CD14-positive monocyte (primary cell): ENCODE measurements around the gene ST3GAL4. TPM values are rescaled to one million over a fixed set of nuclear protein-coding genes. Genes with fewer than 3 reads are reported as not detected.

ENCODE experiments used
- DNase-seq, 3 donors: peaks; one replicate each; pipeline ENCODE4 v3.0.0-alpha.2; 2011 to 2022
- H2AFZ ChIP-seq: 2 replicates; pipeline ENCODE4 v1.6.0; 2012; ENCODE audit warnings: mild to moderate bottlenecking, low read depth, low read length, inconsistent platforms; ENCODE audit not compliant: insufficient read depth, poor library complexity, severe bottlenecking
- H3K27ac ChIP-seq, 2 donors: 1 replicate in 1 of 2; 2 replicates in 1 of 2; pipeline ENCODE4 v1.5.1; 2012 to 2013; ENCODE audit warnings: low read length in 2 of 2, control low read depth in 1 of 2, inconsistent platforms in 1 of 2, low read depth in 1 of 2, mild to moderate bottlenecking in 1 of 2
- H3K27me3 ChIP-seq, 2 donors: one replicate each; pipeline versions ENCODE4 v1.6.0 to v1.6.1; 2011 to 2013; ENCODE audit warnings: low read length in 2 of 2; ENCODE audit not compliant: control insufficient read depth in 2 of 2, insufficient read depth in 2 of 2
- H3K36me3 ChIP-seq, 2 donors: replicated peaks in 1 of 2; 1 replicate in 1 of 2; 2 replicates in 1 of 2; pipeline versions ENCODE4 v1.5.1 to v1.6.1; 2012 to 2013; ENCODE audit warnings: low read length in 2 of 2, control low read depth in 1 of 2, inconsistent platforms in 1 of 2, mild to moderate bottlenecking in 1 of 2; ENCODE audit not compliant: insufficient read depth in 2 of 2, control insufficient read depth in 1 of 2
- H3K4me1 ChIP-seq, 2 donors: 1 replicate in 1 of 2; 2 replicates in 1 of 2; pipeline versions ENCODE4 v1.5.1 to v1.6.1; 2012 to 2013; ENCODE audit warnings: low read length in 2 of 2, control low read depth in 1 of 2, inconsistent platforms in 1 of 2, mild to moderate bottlenecking in 1 of 2, moderate library complexity in 1 of 2; ENCODE audit not compliant: insufficient read depth in 2 of 2, control insufficient read depth in 1 of 2
- H3K4me2 ChIP-seq: replicated peaks from 2 replicates; pipeline ENCODE3; 2012; ENCODE audit warnings: low read length, moderate library complexity, mild to moderate bottlenecking; ENCODE audit not compliant: poor library complexity, severe bottlenecking; ENCODE audit errors: extremely low read depth
- H3K4me3 ChIP-seq, 3 experiments: fragments of 200-600 bp in 1 of 3; sonication (generic) in 1 of 3; replicated peaks in 1 of 3; 1 replicate in 2 of 3; 2 replicates in 1 of 3; pipeline ENCODE4 v1.5.1; 2011 to 2013; ENCODE audit warnings: low read length in 3 of 3, mild to moderate bottlenecking in 3 of 3, control low read depth in 2 of 3, low read depth in 2 of 3, inconsistent platforms in 1 of 3, moderate library complexity in 1 of 3
- H3K79me2 ChIP-seq: 2 replicates; pipeline ENCODE4 v1.6.0; 2012; ENCODE audit warnings: mild to moderate bottlenecking, control low read depth, inconsistent platforms, low read length, moderate library complexity; ENCODE audit not compliant: insufficient read depth
- H3K9ac ChIP-seq: 2 replicates; pipeline ENCODE4 v1.6.0; 2017; ENCODE audit warnings: low read length, mild to moderate bottlenecking; ENCODE audit not compliant: insufficient read depth, poor library complexity, severe bottlenecking
- H3K9me3 ChIP-seq, 2 donors: replicated peaks in 1 of 2; 1 replicate in 1 of 2; 2 replicates in 1 of 2; pipeline versions ENCODE4 v1.5.1 to v1.6.1; 2012 to 2013; ENCODE audit warnings: low read length in 2 of 2, control low read depth in 1 of 2; ENCODE audit not compliant: control insufficient read depth in 1 of 2, insufficient read depth in 1 of 2
- H4K20me1 ChIP-seq: 2 replicates; pipeline ENCODE4 v1.6.0; 2012; ENCODE audit warnings: mild to moderate bottlenecking, low read length, control low read depth, moderate library complexity; ENCODE audit not compliant: insufficient read depth
- H3K27ac Mint-ChIP-seq, 7 donors: one replicate each; pipeline ENCODE4 v1.8.0; 2020; ENCODE audit warnings: mild to moderate bottlenecking in 7 of 7, mixed read lengths in 7 of 7, moderate library complexity in 6 of 7, inconsistent platforms in 2 of 7
- H3K27me3 Mint-ChIP-seq, 3 donors: one replicate each; pipeline ENCODE4 v1.8.0; 2021 to 2022; ENCODE audit warnings: low read depth in 3 of 3, mild to moderate bottlenecking in 3 of 3, mixed read lengths in 3 of 3, moderate library complexity in 3 of 3, inconsistent platforms in 1 of 3
- H3K36me3 Mint-ChIP-seq, 2 donors: one replicate each; pipeline ENCODE4 v1.8.0; 2020; ENCODE audit warnings: mixed read lengths in 2 of 2, inconsistent platforms in 1 of 2, mild to moderate bottlenecking in 1 of 2
- H3K4me1 Mint-ChIP-seq: one replicate; pipeline ENCODE4 v1.8.0; 2020; ENCODE audit warnings: mild to moderate bottlenecking, mixed read lengths
- H3K4me3 Mint-ChIP-seq, 2 donors: one replicate each; pipeline ENCODE4 v1.8.0; 2020; ENCODE audit warnings: mild to moderate bottlenecking in 2 of 2, mixed read lengths in 2 of 2, moderate library complexity in 1 of 2
- H3K9me3 Mint-ChIP-seq, 7 donors: one replicate each; pipeline ENCODE4 v1.8.0; 2020 to 2022; ENCODE audit warnings: mixed read lengths in 7 of 7, mild to moderate bottlenecking in 6 of 7, moderate library complexity in 6 of 7, inconsistent platforms in 2 of 7
- WGBS: methylation state at CpG from one replicate; pipeline ENCODE4 v1.1.5; 2013; ENCODE audit warnings: missing lambda C conversion rate; ENCODE audit not compliant: insufficient coverage; 5-methylcytosine and 5-hydroxymethylcytosine counted together
- intact Hi-C, 2 donors: fragments of 100-400 bp; cut with micrococcal nuclease; formaldehyde crosslinking; loops; one replicate each; pipeline versions ENCODE4 v1.15.0 to v1.15.1; 2023
- polyA plus RNA-seq, 3 donors: library from polyadenylated mRNA; depleted of rRNA in 1 of 3; unstranded in 2 of 3; stranded (reverse) in 1 of 3; fragments of 300-500 nt in 2 of 3; fragments of >200 nt in 1 of 3; fragmentation: Illumina TruSeq in 2 of 3; gene quantifications; 1 replicate in 2 of 3; 2 replicates in 1 of 3; pipeline ENCODE4 v1.2.3, GENCODE V29; 2012 to 2021
- TF ChIP-seq, protein P1 (sequence below): fragments of 200-600 bp; IDR thresholded peaks from one replicate; pipeline ENCODE4 v1.8.0; 2022; ENCODE audit warnings: antibody characterized with exemption, mild to moderate bottlenecking

Gene ST3GAL4
- polyA plus RNA-seq, 3 donors, result 7.8 to 14.3 (median 10.1) TPM

GRCh38 chr11:126344141-126345080 is 11.1 kb upstream of the ST3GAL4 start:
- TF ChIP-seq, protein P1, sequence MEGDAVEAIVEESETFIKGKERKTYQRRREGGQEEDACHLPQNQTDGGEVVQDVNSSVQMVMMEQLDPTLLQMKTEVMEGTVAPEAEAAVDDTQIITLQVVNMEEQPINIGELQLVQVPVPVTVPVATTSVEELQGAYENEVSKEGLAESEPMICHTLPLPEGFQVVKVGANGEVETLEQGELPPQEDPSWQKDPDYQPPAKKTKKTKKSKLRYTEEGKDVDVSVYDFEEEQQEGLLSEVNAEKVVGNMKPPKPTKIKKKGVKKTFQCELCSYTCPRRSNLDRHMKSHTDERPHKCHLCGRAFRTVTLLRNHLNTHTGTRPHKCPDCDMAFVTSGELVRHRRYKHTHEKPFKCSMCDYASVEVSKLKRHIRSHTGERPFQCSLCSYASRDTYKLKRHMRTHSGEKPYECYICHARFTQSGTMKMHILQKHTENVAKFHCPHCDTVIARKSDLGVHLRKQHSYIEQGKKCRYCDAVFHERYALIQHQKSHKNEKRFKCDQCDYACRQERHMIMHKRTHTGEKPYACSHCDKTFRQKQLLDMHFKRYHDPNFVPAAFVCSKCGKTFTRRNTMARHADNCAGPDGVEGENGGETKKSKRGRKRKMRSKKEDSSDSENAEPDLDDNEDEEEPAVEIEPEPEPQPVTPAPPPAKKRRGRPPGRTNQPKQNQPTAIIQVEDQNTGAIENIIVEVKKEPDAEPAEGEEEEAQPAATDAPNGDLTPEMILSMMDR, result no peak
- H3K4me1 Mint-ChIP-seq, result peaks cover 39% of the 10 kb centered on the region
- Histone ChIP-seq H3K27ac (peak overlapping the region in 1 of 2 donors; percentile 89), H3K4me2 (no peak overlapping the region), H3K9me3 (no peaks in the 10 kb centered on the region), H3K4me3 (no peak overlapping the region), H3K36me3 (peaks cover 47 to 75% of the 10 kb centered on the region in 2 donors), H3K79me2 (peaks cover 32% of the 10 kb centered on the region), H4K20me1 (peaks cover 6% of the 10 kb centered on the region), H3K9ac (no peak overlapping the region), H3K27me3 (no peaks in the 10 kb centered on the region), H2AFZ (no peak overlapping the region), H3K4me1 (peaks cover 30 to 31% of the 10 kb centered on the region in 2 donors)
- H3K27ac Mint-ChIP-seq, result peak overlapping the region in 6 of 7 donors; percentile 28 to 97 (median 86)
- no peak for DNase-seq
- no peaks in the 10 kb centered on the region for H3K9me3 Mint-ChIP-seq
- intact Hi-C loops, result no loop called here
- 89% methylated on average over 8 of the region's 11 CpGs for WGBS
- H3K4me3 Mint-ChIP-seq, result no peak overlapping the region
- H3K36me3 Mint-ChIP-seq, result peaks cover 80 to 89% of the 10 kb centered on the region in 2 donors
- H3K27me3 Mint-ChIP-seq, result peaks cover 0 to 6% (median 2%) of the 10 kb centered on the region in 3 donors

DNA sequence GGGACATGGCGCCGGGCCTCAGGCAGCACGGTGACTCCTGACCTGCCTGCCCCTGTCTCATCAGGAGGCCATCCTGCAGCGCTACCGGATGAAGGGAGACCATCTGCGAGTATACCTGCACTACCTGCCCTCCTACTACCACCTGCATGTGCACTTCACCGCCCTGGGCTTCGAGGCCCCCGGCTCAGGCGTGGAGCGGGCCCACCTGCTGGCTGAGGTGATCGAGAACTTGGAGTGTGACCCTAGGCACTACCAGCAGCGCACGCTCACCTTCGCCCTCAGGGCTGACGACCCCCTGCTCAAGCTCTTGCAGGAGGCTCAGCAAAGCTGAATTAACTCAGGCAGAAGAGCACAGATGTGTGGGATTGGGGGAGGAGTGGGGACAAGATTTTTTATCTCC is 10.2 kb upstream of the ST3GAL4 start:
- WGBS, result 95% methylated on average over 15 of the region's 16 CpGs
- Histone ChIP-seq H3K4me3 (peak overlapping the region in 1 of 3 experiments; percentile 20), H2AFZ (no peak overlapping the region), H3K27ac (peak overlapping the region; percentile 75 to 89), H3K4me2 (peak overlapping the region; percentile 24), H3K9ac (no peak overlapping the region), H3K4me1 (peaks cover 30 to 31% of the 10 kb centered on the region in 2 donors), H3K9me3 (no peaks in the 10 kb centered on the region), H3K36me3 (peaks cover 40 to 66% of the 10 kb centered on the region in 2 donors), H3K79me2 (peaks cover 41% of the 10 kb centered on the region), H4K20me1 (peaks cover 6% of the 10 kb centered on the region), H3K27me3 (no peaks in the 10 kb centered on the region)
- Mint-ChIP-seq H3K27me3 (peaks cover 0 to 6% (median 2%) of the 10 kb centered on the region in 3 donors), H3K9me3 (no peaks in the 10 kb centered on the region), H3K27ac (peak overlapping the region; percentile 83 to 97 (median 91)), H3K4me3 (peak overlapping the region in 1 of 2 donors; percentile 48), H3K4me1 (peaks cover 39% of the 10 kb centered on the region), H3K36me3 (peaks cover 71 to 83% of the 10 kb centered on the region in 2 donors)
- no peak for DNase-seq
- TF ChIP-seq, protein P1, result no peak
- intact Hi-C loops, result no loop called here
